GM18861 (cell line): ENCODE results near the gene POLR1C.
A peak's percentile ranks its signal among the peaks of the same experiment; 100 is the strongest.
"Not testable (repeated sequence)": the region's sequence is repeated elsewhere in the genome, so short reads cannot be mapped to it uniquely, and the experiment has no call there.

Source experiments
- ATAC-seq: cut with Tn5 transposase; IDR thresholded peaks from one replicate; pipeline ENCODE4 v1.9.1; 2021; ENCODE audit not compliant: unreplicated experiment

POLR1C gene

GRCh38 chr6:43509142-43509983 is 7.5 kb upstream of the POLR1C start:
- ATAC-seq: no peak

DNA sequence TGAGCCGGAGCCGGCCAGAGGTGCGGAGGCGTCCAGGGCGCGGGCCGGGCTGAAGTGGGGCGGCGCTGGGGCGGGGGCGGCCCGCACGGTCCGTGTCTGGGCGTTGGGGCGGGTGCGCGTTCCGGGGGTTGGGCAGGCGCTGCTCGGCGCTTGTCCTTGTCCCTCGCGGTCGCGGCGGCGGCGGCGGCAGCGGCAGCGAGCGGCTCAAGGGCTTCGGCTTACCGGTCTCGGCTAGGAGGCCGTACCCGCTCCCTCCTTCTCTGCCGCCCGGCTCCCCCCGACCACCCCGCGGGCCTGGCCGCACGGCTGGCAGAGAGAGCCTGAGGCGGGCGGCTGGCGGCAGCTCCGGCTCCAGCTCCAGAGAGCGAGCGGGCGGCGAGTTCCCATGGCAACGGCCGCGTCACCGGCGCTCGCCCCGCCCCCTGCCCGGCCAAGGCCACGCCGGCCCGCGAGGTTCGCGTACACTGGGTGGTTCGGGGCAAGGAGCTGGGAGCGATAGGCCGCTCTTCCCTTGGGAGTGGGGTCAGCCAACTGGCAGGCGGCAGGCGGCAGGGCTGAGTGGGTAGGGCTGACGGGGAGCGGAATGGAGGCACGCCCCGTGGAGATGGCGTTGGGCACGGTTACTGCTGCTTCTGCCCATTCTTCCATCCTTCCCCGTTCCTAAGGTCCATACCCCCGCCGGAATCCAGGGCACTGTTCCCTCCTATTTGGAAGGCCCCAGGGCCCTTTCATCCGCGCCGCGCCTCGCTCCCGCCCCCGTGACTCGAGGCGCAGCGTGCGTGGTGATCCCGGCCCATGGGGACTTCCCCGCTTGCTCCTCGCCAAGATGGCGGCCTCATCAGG is 6.7 kb upstream of the POLR1C start, which contains the start of gene LRRC73:
Gene LRRC73, minus strand, starts transcription at position 363 of the 843 bp plus-strand sequence. CDS start 561 bp downstream, outside the sequence.
- ATAC-seq: peak; percentile 47

DNA sequence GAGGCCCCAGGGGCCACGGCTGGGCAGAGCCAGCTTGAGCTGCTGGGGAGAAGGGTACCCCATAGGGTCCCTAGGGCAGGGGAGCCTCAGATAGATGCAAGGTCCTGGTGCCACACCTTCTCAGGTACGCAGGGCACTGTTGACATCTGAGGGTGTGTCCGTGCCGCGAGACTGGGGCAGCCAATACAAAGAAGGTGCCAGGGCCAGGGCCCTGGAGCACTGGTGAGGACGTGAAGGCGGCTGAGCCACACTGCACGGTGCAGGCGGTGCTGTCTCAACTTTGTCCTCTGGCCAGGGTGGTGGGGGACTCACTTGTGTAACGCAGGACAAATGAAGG is 6.1 kb upstream of the POLR1C start:
- ATAC-seq: no peak

DNA sequence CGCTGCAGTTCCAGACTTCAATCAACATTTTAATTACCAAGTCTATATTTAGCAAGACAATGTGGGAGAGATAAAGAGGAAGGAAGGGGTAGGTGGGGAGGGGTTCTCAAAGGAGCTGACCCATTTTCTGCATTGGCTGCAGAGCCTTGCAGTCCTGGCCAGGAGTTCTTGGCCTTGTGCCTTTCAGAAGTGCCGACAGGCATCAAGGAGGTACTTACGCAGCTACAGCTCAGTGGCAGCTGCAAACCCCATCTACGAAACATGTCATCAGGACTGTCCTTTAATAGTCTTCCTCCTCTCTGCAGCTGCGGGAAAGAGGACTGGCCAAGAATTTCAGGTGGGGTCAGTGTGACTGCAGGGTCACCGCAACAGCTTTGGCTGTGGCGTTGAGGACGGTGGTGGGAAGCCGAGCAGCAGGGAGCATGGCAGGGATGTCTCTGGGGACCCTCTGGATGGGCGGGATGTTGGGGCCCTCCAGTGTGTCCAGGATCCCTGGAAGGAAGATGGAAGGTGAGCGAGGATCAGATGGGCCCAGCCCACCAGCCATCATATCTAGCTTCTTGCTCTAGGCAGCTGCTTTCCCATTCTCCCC is 5.0 kb upstream of the POLR1C start:
- ATAC-seq: no peak

DNA sequence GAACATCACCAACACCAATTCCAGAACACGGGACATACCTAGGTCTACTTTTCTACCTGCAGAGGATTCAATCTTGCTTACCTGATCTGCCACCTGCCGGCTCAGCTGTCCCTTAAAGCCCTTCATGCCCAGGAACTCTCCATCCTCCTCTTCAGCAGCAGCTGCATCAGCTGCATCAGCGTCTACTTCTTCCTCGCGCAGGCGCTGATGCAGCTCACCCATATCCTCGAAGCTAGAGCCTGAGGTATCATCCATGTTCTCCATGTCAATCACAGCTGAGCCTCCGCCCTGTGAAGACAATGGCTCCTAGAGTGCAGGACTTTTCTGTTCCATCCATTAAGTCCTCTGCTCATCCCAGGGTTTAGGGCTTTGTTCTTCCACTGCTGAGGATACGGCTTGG is 1.1 kb upstream of the POLR1C start:
- ATAC-seq: no peak

DNA sequence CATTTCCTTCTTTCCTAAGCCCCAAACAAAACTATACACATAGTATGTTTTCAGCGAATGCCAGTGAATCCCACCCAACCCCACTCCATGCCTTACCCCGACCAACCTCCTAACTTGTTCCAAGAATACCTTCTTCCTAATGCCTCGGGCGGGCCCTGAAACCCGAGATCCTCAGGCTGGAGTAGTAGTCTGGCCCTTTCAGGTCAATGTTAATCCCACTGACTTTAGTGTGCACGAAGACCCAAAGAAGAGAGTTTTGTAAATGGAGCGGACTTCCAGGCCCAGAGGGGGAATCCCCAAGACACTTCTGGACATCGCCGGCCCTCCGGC is 557 bp upstream of the POLR1C start:
- ATAC-seq: no peak

- no peak for ATAC-seq
These were observed 842 bp downstream of the POLR1C start for GRCh38 chr6:43517505-43518357.

DNA sequence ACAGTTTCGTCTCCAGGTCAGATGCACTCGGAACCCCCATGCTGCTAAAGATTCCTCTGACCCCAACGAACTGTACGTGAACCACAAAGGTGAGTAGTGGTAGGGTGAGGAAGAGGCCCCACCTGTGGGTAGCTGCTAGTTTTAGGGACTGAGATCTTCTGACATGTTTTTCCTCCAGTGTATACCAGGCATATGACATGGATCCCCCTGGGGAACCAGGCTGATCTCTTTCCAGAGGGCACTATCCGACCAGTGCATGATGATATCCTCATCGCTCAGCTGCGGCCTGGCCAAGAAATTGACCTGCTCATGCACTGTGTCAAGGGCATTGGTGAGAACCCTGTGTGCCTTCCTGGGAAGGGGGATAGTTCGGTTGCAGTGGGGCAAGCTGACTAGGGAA is 3.2 kb downstream of the POLR1C start:
- no peak for ATAC-seq

- no peak for ATAC-seq
These were observed 4.9 kb downstream of the POLR1C start for GRCh38 chr6:43521836-43522235.

DNA sequence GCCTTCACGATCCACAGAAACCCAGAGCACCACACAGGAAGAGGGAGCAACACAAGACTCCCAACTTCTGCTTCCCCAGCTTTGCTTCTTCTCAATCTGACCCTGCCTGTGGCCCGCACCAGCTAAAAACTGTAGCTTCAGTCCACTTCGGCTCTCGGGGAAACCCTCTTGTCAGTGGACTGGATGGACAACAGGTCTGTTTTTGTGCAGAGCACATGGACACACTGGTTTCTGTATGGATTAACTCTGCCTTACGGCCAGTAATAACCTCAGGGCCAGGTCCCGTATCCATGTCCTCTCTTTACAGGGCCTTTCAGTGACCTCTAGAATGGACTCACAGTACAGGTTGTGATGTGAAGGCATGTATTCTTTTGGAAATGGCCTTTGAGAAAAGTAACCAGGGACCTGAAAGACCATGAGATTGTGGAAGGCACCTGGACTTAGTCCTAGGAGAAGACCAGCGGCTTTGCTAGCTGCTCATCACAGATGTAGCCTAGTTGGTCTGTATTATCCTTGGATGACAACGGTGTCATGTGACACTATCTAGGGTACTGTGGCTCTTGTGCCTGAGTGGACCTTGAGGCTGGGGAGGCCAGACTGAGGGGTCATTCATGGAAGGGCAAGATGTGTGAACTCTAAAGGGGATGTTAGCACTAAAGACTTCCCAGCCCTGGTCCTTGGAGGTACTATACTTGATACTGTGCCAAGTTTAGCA is 5.8 kb downstream of the POLR1C start:
- no peak for ATAC-seq

DNA sequence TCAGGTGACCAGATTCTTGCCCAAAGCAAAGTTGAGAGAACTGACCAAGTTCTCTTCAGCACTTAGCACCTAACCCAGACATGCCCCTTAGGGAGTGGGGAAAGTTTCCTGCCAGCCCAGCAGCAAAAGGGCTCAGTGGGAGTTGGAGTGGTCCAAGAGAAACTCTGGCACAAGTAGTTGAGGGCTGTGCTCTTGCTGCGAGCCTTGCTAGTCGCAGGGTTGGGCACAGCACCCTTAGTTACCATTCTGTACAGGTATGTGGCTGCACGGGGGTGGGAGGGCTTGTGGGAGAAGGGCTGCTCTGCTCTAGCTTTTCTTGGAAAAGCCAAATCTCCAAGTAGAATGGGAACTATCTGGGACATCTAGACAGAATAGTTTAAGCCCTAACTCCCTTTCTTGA is 6.4 kb downstream of the POLR1C start:
- no peak for ATAC-seq

- ATAC-seq: no peak
These were observed 7.6 kb downstream of the POLR1C start for GRCh38 chr6:43524483-43524961.

DNA sequence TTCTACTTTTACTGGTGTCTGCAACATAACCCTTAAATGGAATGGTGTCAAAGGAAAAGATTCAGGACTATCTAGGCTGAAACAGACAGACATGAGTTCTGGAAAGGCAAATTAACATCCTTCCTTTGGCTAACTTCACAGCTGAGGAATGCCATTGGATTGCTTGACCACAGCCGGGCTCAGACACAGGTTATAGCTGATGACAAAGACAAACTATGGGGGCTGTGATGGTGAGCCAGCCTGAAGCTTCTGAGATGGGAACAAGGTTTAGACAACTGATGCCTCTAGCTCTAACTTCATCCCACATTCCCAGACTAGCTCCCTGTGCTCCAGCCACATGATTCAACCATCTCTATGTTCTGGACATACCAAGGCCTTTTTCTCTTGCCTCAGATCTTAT is 15.3 kb downstream of the POLR1C start:
- no peak for ATAC-seq

- not testable (repeated sequence) for ATAC-seq
These were observed 22.1 kb downstream of the POLR1C start for GRCh38 chr6:43538986-43539385.

DNA sequence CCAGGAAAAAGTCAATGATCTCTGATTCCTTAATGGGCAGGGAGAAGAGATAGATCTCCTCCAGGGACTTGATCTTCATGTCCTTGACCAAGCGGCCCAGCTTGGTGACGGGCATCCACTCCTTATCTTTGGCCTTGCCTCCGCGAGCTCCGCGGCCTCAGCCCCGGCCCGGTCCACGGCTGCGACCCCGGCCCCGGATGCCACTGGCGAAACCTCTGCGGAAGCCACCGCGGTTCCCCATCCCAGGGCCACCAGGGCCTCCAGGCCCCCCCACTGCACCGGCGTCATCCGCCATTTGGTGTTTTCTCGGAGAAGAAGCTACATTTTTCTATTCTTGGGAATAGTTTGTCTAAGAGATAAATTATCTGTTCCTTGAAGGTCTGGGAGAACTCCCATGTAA is 22.5 kb downstream of the POLR1C start:
- ATAC-seq: not testable (repeated sequence)

DNA sequence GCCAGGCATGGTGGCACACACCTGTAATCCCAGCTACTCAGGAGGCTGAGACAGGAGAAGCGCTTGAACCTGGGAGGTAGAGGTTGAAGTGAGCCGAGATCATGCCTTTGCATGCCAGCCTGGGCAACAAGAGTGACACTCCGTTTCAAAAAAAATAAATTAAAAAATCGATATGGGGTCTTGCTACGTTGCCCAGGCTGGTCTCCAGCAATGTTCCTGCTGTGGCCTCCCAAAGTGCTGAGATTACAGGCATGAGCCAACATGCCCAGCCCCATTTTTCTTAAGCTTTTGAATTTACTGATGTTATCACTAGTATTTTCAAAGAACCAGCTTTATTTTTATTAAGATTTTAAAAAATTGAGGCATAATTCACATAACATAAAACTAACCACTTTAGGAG is 23.6 kb downstream of the POLR1C start:
- no peak for ATAC-seq

DNA sequence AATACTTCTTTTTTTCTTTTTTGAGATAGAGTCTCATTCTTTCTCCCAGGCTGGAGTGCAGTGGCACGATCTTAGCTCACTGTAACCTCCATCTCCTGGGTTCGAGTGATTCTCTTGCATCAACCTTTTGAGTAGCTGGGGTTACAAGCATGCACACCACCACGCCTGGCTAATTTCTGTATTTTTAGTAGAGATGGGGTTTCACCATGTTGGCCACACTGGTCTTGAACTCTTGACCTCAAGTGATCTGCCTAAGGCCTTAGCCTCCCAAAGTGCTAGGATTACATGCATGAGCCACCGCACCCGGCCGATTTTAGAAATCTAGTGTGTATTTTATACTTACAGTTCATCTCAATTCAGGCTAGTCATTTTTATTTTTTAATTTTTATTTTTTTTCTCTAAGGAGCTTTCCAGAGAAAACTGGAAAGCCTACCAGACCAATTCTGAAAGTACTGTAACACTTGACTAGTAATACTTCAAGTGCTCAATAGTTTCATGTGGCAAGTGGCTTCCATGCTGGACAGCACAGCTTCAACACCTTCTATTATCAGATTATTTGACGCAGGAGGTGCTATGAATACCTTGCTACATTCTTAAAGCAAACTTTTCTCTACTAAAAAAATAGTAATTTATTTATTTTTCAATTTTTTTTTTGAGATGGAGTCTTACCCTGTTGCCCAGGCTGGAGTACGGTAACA is 25.0 kb downstream of the POLR1C start:
- no peak for ATAC-seq

DNA sequence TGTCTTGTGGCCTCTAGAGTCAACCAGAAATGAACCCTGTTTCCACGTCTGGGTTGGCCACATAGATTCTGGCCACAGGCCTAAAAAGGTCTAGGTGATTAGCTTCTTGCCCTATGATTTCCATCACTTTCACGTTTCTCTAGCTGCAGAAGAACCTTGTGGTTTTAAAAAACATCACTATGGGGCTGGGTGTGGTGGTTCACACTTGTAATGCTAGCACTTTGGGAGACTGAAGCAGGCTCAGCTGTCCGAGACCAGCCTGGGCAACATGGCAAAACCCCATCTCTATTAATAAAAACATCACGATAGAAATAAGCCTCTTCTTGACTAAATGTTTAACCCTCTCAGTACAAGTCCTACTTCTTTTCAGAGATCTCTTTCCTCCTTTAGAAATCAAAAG is 27.6 kb downstream of the POLR1C start:
- ATAC-seq: no peak

DNA sequence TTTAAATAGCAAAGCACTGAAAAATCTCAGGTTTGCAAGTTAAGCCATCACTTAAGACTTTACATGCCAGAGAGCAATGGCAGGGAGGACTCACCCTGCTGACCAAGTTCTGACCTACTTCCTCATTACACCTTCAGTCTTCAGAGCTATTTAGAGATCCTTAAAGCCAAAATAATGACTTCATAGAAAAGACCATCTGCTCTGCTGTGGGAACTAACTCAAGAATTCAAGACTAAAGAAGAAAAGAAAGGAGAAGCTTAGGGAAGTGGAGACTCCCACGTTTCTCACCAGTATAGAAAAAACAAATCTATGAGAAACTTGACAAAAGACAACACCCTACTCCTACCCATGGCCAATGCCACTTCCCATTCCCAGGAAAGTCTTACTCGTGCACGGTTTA is 30.3 kb downstream of the POLR1C start:
- ATAC-seq: no peak

GRCh38 chr6:43557620-43558019 is 40.7 kb downstream of the POLR1C start:
- ATAC-seq: not testable (repeated sequence)
